SK-N-SH (cell line): ENCODE data around the gene CREB3. TPM values are rescaled to one million over a fixed set of nuclear protein-coding genes. Genes with fewer than 3 reads are reported as not detected.

Experiments used
- CTCF ChIA-PET: fragments of 300-600, 350-600 bp; formaldehyde crosslinking; extraction: SDS; loops from one replicate; lab custom pipeline; 2021; lab: Yijun Ruan, JAX
- POLR2A ChIA-PET: fragments of 350-600 bp; sonication (Branson Sonifier 250); formaldehyde crosslinking; extraction: SDS; loops from one replicate; lab custom pipeline; 2020; ENCODE audit warnings: antibody characterized with exemption, inconsistent platforms; lab: Yijun Ruan, JAX
- DNase-seq: peaks from one replicate; pipeline ENCODE4 v3.0.0; 2012
- H2AFZ ChIP-seq: fragments of 200-600 bp; sonication (generic); 2 replicates; pipeline ENCODE4 v1.8.1; 2016; ENCODE audit warnings: antibody characterized with exemption, mild to moderate bottlenecking, low read depth
- H3F3A ChIP-seq: fragments of 200-600 bp; sonication (generic); replicated peaks from 2 replicates; pipeline ENCODE3; 2016; ENCODE audit warnings: antibody characterized with exemption, mild to moderate bottlenecking; ENCODE audit not compliant: insufficient read depth
- H3K27ac ChIP-seq, 2 experiments: fragments of 200-500 bp in 1 of 2; fragments of 200-600 bp in 1 of 2; sonication (Bioruptor generic) in 1 of 2; sonication (generic), shearing (Covaris generic) in 1 of 2; 2 replicates each; pipeline versions ENCODE4 v1.5.1 to v1.6.1; 2014 to 2016; ENCODE audit warnings: low read depth in 2 of 2, inconsistent platforms in 1 of 2, low read length in 1 of 2, mild to moderate bottlenecking in 1 of 2, mixed read lengths in 1 of 2
- H3K27me3 ChIP-seq: fragments of 200-600 bp; sonication (generic), shearing (Covaris generic); 2 replicates; pipeline ENCODE4 v1.6.1; 2016; ENCODE audit warnings: mixed run types; ENCODE audit not compliant: insufficient read depth
- H3K36me3 ChIP-seq, 2 experiments: fragments of 200-500 bp in 1 of 2; fragments of 200-600 bp in 1 of 2; sonication (Bioruptor generic) in 1 of 2; sonication (generic) in 1 of 2; replicated peaks in 1 of 2; 2 replicates each; pipeline versions ENCODE3 to v1.5.1; 2014 to 2016; ENCODE audit warnings: low read length in 1 of 2, mild to moderate bottlenecking in 1 of 2; ENCODE audit not compliant: insufficient read depth in 2 of 2, control insufficient read depth in 1 of 2
- H3K4me1 ChIP-seq, 2 experiments: fragments of 200-500 bp in 1 of 2; fragments of 200-600 bp in 1 of 2; sonication (Bioruptor generic) in 1 of 2; sonication (generic), shearing (Covaris generic) in 1 of 2; 2 replicates each; pipeline versions ENCODE4 v1.5.1 to v1.6.1; 2014 to 2016; ENCODE audit warnings: low read depth in 1 of 2, low read length in 1 of 2, mixed run types in 1 of 2; ENCODE audit not compliant: insufficient read depth in 2 of 2, control insufficient read depth in 1 of 2
- H3K4me2 ChIP-seq: fragments of 200-600 bp; sonication (generic), shearing (Covaris generic); 2 replicates; pipeline ENCODE4 v1.6.1; 2017; ENCODE audit warnings: mixed run types
- H3K4me3 ChIP-seq, 2 experiments: fragments of 200-500 bp in 1 of 2; fragments of 200-600 bp in 1 of 2; sonication (Bioruptor generic) in 1 of 2; sonication (generic), shearing (Covaris generic) in 1 of 2; 2 replicates each; pipeline versions ENCODE4 v1.5.1 to v1.8.1; 2014 to 2016; ENCODE audit warnings: low read depth in 2 of 2, inconsistent platforms in 1 of 2, low read length in 1 of 2, mild to moderate bottlenecking in 1 of 2, mixed read lengths in 1 of 2, moderate library complexity in 1 of 2
- H3K79me2 ChIP-seq: fragments of 200-600 bp; sonication (generic); 2 replicates; pipeline ENCODE4 v1.8.1; 2017; ENCODE audit warnings: mild to moderate bottlenecking; ENCODE audit not compliant: insufficient read depth
- H3K9ac ChIP-seq: fragments of 200-600 bp; sonication (generic); 2 replicates; pipeline ENCODE4 v1.6.1; 2017; ENCODE audit warnings: mixed run types
- H3K9me2 ChIP-seq: fragments of 200-600 bp; sonication (generic); 2 replicates; pipeline ENCODE4 v1.6.1; 2017; ENCODE audit warnings: mixed run types
- H3K9me3 ChIP-seq: fragments of 200-600 bp; sonication (generic); 2 replicates; pipeline ENCODE4 v1.6.1; 2017; ENCODE audit warnings: mixed run types, mild to moderate bottlenecking, moderate library complexity
- H4K20me1 ChIP-seq: fragments of 200-600 bp; sonication (generic); 2 replicates; pipeline ENCODE4 v1.6.1; 2017; ENCODE audit warnings: mild to moderate bottlenecking, mixed run types; ENCODE audit not compliant: insufficient read depth
- EZH2phosphoT487 ChIP-seq: fragments of 200-600 bp; sonication (generic); IDR thresholded peaks from 2 replicates; pipeline ENCODE4 v1.6.1; 2017; ENCODE audit warnings: low read depth, mixed run types, mild to moderate bottlenecking, antibody characterized with exemption, moderate library complexity, borderline replicate concordance
- FOSL2 ChIP-seq: IDR thresholded peaks from 2 replicates; pipeline ENCODE4 v1.4.0; 2012; ENCODE audit warnings: low read depth, mild to moderate bottlenecking, moderate library complexity, borderline replicate concordance
- FOXM1 ChIP-seq: IDR thresholded peaks from 2 replicates; pipeline ENCODE4 v1.4.0; 2012; ENCODE audit warnings: low read depth, mild to moderate bottlenecking
- IRF3 ChIP-seq: fragments of 150-350 bp; IDR thresholded peaks from 2 replicates; pipeline ENCODE4 v1.6.1; 2016; ENCODE audit warnings: mild to moderate bottlenecking, low read depth, low read length
- MEF2A ChIP-seq: IDR thresholded peaks from 2 replicates; pipeline ENCODE4 v1.4.0; 2012; ENCODE audit warnings: low read depth, borderline replicate concordance
- NFIC ChIP-seq: IDR thresholded peaks from 2 replicates; pipeline ENCODE4 v1.4.0; 2012; ENCODE audit warnings: borderline replicate concordance
- PBX3 ChIP-seq: IDR thresholded peaks from 2 replicates; pipeline ENCODE4; 2012
- RCOR1 ChIP-seq: fragments of 150-350 bp; IDR thresholded peaks from 2 replicates; pipeline ENCODE4 v1.6.1; 2017; ENCODE audit warnings: antibody characterized with exemption, low read length
- RXRA ChIP-seq: IDR thresholded peaks from 2 replicates; pipeline ENCODE4 v1.4.0; 2012; ENCODE audit warnings: low read depth, mild to moderate bottlenecking, borderline replicate concordance
- SMC3 ChIP-seq: IDR thresholded peaks from 2 replicates; pipeline ENCODE4 v1.6.1; 2012; ENCODE audit warnings: low read depth, low read length, improper control_type of control experiment
- USF1 ChIP-seq: IDR thresholded peaks from 2 replicates; pipeline ENCODE4 v1.4.0; 2012; ENCODE audit warnings: low read depth, borderline replicate concordance
- ZBTB33 ChIP-seq: IDR thresholded peaks from 2 replicates; pipeline ENCODE4 v1.4.0; 2012; ENCODE audit warnings: low read depth, borderline replicate concordance
- WGBS: methylation state at CpG from one replicate; pipeline ENCODE4 v1.1.6; 2017; ENCODE audit warnings: low lambda C conversion rate; 5-methylcytosine and 5-hydroxymethylcytosine counted together
- polyA plus RNA-seq, 3 experiments: library from polyadenylated mRNA; depleted of rRNA; stranded (reverse); fragments of >200 nt; gene quantifications; 2 replicates each; pipeline ENCODE4 v1.2.3, GENCODE V29; 2012

CREB3 gene
- polyA plus RNA-seq, 1 of the 3 experiments (the other 2 are of a cell fraction) = 38.6 TPM

GRCh38 chr9:35743452-35743851 lies 11.0 kb downstream of the CREB3 start:
- 86% methylated on average over 2 of the region's 2 CpGs for WGBS
- H3K4me2 ChIP-seq = no peak overlapping the region
- H3K4me1 ChIP-seq = peaks cover 12 to 21% of the 10 kb centered on the region in 2 experiments; a peak in 2 of 4 replicates
- H3K9ac ChIP-seq = no peak overlapping the region
- ChIA-PET POLR2A (interaction anchor here (1.0 kb wide), 1 partner anchor 11 kb away, joined by 4 read pairs; the partner anchor contains the start of genes CREB3 and TLN1), CTCF (interaction anchor here (1.2 to 6.8 kb wide), 2 partner anchors 6 to 17 kb away, joined by 3 to 88 read pairs; no protein-coding TSS in a partner anchor)
- H2AFZ ChIP-seq = no peak overlapping the region
- no peak for DNase-seq
- peaks cover 49 to 59% of the 10 kb centered on the region in 2 experiments for H3K36me3 ChIP-seq
- H3F3A ChIP-seq = peaks cover 10% of the 10 kb centered on the region
- H3K9me2 ChIP-seq = no peaks in the 10 kb centered on the region
- H3K4me3 ChIP-seq = no peak overlapping the region
- H3K27ac ChIP-seq = no peak overlapping the region
- no peak for TF ChIP-seq FOXM1
- TF ChIP-seq IRF3 = no peak
- TF ChIP-seq MEF2A = no peak
- no peak for TF ChIP-seq RCOR1
- TF ChIP-seq SMC3 = no peak
- TF ChIP-seq USF1 = no peak
- TF ChIP-seq, all 33 proteins: peak for 0
- Histone ChIP-seq H3K79me2 (peaks cover 72% of the 10 kb centered on the region), H4K20me1 (peaks cover 31% of the 10 kb centered on the region), H3K27me3 (no peaks in the 10 kb centered on the region), H3K9me3 (no peaks in the 10 kb centered on the region)

- peaks cover 12 to 21% of the 10 kb centered on the region in 2 experiments; a peak in 2 of 4 replicates for H3K4me1 ChIP-seq
- peaks cover 31% of the 10 kb centered on the region for H4K20me1 ChIP-seq
- peaks cover 76% of the 10 kb centered on the region for H3K79me2 ChIP-seq
- no peaks in the 10 kb centered on the region for H3K9me3 ChIP-seq
- 97% methylated on average over 8 of the region's 8 CpGs for WGBS
- no peak overlapping the region for H3K4me3 ChIP-seq
- H2AFZ ChIP-seq = no peak overlapping the region
- ChIA-PET POLR2A (interaction anchor here (1.0 kb wide), 2 partner anchors 9 to 12 kb away, joined by 3 to 4 read pairs; partner anchors contain the start of genes CREB3 and TLN1), CTCF (interaction anchor here (0.8 to 6.8 kb wide), 5 partner anchors 7 to 82 kb away, joined by 3 to 88 read pairs (median 6); no protein-coding TSS in a partner anchor)
- H3K4me2 ChIP-seq = no peak overlapping the region
- peaks cover 44 to 53% of the 10 kb centered on the region in 2 experiments for H3K36me3 ChIP-seq
- no peak for DNase-seq
- no peaks in the 10 kb centered on the region for H3K27me3 ChIP-seq
- H3K27ac ChIP-seq = no peak overlapping the region; a peak in 1 of 4 replicates
- no peaks in the 10 kb centered on the region for H3K9me2 ChIP-seq
- H3K9ac ChIP-seq = no peak overlapping the region
- TF ChIP-seq ZBTB33 = no peak
- no peak for TF ChIP-seq PBX3
- TF ChIP-seq FOSL2 = no peak
- TF ChIP-seq USF1 = no peak
- TF ChIP-seq RXRA = no peak
- no peak for TF ChIP-seq NFIC
- TF ChIP-seq EZH2phosphoT487 = no peak
- peaks cover 7% of the 10 kb centered on the region for H3F3A ChIP-seq
These were observed 11.5 kb downstream of the CREB3 start for GRCh38 chr9:35743880-35744518.
